Stimulated activated CD4-positive, alpha-beta T cell treated with anti-CD3 and anti-CD28 coated beads, Interleukin-1b, Interleukin-23, amount 100 ng/mL, for 48 hours (primary cell): ENCODE measurements around the gene IRS1.
"Not testable (repeated sequence)": the region's sequence is repeated elsewhere in the genome, so short reads cannot be mapped to it uniquely, and the experiment has no call there.

Experiments
- DNase-seq: peaks from one replicate; pipeline ENCODE4 v3.0.0-alpha.2; 2020

Gene IRS1, protein sequence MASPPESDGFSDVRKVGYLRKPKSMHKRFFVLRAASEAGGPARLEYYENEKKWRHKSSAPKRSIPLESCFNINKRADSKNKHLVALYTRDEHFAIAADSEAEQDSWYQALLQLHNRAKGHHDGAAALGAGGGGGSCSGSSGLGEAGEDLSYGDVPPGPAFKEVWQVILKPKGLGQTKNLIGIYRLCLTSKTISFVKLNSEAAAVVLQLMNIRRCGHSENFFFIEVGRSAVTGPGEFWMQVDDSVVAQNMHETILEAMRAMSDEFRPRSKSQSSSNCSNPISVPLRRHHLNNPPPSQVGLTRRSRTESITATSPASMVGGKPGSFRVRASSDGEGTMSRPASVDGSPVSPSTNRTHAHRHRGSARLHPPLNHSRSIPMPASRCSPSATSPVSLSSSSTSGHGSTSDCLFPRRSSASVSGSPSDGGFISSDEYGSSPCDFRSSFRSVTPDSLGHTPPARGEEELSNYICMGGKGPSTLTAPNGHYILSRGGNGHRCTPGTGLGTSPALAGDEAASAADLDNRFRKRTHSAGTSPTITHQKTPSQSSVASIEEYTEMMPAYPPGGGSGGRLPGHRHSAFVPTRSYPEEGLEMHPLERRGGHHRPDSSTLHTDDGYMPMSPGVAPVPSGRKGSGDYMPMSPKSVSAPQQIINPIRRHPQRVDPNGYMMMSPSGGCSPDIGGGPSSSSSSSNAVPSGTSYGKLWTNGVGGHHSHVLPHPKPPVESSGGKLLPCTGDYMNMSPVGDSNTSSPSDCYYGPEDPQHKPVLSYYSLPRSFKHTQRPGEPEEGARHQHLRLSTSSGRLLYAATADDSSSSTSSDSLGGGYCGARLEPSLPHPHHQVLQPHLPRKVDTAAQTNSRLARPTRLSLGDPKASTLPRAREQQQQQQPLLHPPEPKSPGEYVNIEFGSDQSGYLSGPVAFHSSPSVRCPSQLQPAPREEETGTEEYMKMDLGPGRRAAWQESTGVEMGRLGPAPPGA (N-terminal part only)

GRCh38 chr2:226799211-226799975 lies at the start of gene IRS1:
IRS1 (minus strand) TSS chr2:226799820; CDS start chr2:226798738, 1,082 bp downstream.
- peak; percentile 62 for DNase-seq

DNA sequence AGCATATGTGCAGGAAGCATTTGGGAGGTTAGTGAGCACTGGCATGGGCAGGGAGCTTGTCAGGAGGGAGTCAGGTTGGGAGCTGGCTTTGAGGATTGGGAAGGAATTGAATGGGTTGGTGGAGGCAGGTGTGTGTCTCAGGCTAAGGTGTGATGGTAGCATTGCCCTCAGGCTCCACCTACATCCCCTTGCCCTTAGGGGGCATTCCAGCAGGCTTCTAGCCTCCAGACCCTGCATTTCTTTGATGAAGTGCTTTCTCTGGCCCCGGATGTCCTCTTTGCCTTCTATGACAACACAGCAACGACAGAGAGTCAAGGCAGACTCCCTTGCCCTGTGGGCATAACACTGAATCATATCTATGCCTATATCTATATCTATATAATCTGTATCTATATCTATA lies 49.7 kb upstream of the IRS1 start:
- DNase-seq: no peak

DNA sequence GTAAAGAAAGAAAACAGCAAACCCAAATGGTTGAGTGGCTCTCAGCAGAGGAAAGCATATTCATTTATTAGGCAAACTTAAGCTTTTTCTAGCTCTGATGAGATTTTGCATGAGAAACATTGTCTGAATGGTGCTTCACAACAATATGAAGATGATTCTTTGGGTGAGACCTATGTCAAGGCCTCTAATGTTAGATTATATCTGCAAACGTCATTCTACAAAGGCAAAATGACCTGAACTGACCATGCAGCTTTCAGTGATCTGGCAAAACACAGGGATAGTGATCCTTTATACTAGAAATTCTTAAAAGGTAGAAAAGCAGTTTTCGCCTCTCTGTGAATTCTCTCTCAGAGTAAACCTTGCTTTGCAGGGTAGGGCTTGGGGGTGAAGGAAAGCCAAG lies 47.9 kb upstream of the IRS1 start:
- DNase-seq: no peak

DNA sequence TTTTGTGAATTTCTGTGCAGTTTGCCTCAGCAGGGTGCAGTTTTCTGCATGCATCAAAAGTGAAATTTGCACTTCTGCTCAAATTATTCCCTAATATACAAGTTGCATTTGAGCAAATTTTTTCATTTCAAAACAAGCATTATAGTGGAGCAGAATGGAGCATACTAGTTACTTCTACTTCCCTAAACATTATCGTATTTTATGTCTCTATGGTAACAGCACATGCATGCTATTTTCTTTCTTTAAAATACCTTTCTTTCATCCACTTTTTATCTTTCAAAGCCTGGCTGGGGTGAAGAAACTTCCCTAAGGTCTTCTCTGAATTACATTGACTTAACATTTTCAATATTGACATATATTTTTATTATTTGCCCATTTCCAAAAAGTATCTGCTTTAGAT lies 47.5 kb upstream of the IRS1 start:
- no peak for DNase-seq

DNA sequence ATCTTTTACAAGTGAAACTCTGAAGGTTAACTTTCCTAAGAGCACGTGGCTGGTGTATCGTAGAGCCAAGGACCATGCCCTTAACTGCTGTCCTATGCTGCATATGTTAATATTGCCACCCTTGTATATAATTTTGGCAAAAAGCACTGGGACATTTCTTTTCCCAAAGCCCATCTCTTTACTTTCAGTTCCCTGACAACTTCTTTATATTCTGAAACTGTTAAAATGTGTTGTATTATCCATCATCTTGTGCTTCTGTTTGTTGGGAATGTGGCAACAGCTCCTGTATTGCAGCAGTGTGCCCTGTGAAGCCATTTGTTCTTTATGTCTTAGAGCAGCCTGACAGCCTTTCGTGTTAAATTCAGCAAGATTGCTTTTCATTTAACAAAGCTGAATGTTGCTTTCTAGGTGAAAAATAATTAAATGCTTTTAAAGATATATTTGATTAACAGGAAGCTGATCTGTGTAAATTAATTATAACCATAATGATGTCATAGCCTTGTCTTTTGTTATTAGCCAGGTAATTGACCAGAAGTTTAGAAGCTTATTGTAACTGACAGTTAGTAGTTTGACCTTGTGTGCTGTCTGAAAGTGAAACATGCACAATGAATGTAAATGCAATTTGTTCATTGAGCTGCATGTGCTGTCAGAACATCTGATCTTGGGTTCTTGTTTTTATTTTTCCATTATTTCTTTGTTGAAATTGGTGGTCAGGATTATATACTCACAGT lies 45.9 kb upstream of the IRS1 start:
- no peak for DNase-seq

DNA sequence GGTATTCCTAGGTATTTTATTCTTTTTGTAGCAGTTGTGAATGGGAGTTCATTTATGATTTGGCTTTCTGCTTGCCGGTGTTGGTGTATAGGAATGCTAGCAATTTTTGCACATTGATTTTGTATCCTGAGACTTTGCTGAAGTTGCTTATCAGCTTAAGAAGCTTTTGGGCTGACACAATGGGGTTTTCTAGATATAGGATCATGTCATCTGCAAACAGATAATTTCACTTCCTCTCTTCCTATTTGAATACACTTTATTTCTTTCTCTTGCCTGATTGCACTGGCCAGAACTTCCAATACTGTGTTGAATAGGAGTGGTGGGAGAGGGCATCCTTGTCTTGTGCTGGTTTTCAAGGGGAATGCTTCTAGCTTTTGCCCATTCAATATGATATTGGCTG lies 43.4 kb upstream of the IRS1 start:
- DNase-seq: not testable (repeated sequence)

GRCh38 chr2:226839951-226840350 lies 40.3 kb upstream of the IRS1 start:
- DNase-seq: no peak

GRCh38 chr2:226839161-226839560 lies 39.5 kb upstream of the IRS1 start:
- DNase-seq: no peak

DNA sequence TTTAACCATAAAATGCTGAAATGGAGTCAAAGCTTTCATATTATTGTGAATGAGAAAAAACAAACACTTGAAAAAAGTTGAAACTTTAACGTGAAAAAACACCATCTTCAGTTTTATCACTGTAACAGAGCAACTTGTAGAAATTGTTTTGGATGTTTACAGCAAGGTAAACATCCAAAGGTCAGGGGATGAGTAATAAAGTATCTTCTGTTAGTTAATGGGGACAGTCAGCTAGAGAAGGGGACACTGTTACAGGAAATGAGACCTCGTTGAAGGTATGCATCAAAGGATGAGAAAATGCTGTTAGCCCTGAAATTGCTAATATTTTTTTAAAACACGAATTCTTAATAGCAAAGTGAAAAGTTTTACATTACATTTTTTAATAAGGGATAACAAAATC lies 39.1 kb upstream of the IRS1 start:
- DNase-seq: no peak

GRCh38 chr2:226837787-226838603 lies 38.4 kb upstream of the IRS1 start:
- DNase-seq: no peak

DNA sequence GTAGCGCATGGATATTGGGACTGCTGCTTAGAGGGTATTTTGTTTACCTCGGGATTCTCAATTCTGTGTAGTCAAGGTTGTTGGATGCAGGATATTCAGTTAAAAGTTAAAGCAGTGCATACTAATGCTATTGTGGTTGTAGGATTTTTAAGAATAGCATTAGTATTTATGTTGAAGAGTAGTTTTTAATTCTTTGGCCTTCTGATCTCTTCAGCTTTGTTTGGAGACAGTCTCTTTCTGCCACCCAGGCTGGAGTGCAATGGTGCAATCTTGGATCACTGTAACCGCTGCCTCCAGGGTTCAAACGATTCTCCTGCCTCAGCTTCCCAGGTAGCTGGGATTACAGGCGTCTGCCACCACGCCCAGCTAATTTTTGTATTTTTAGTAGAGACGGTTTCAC lies 37.7 kb upstream of the IRS1 start:
- no peak for DNase-seq

DNA sequence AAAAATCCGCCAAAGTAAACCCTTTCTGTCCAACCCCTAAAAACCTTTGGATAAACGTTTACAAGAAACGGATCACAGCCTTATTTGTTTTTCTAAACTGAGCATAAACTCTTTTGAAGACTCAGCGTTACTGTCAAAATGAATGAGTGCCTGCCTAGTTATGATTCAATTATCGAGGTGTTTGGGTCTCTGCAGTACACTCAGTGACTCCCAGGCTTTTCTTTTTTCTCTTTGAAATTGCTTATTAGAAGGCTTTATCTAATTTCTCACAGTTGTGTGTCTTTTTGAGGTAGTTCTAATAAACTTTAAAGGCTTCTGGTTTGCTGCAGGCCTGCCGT lies 36.9 kb upstream of the IRS1 start:
- DNase-seq: no peak

- DNase-seq: peak; percentile 95
Observed at GRCh38 chr2:226835796-226836547, 36.4 kb upstream of the IRS1 start, which contains the start of gene RHBDD1. RHBDD1 (plus strand) TSS chr2:226836054; CDS start chr2:226864694, 28,640 bp downstream.

DNA sequence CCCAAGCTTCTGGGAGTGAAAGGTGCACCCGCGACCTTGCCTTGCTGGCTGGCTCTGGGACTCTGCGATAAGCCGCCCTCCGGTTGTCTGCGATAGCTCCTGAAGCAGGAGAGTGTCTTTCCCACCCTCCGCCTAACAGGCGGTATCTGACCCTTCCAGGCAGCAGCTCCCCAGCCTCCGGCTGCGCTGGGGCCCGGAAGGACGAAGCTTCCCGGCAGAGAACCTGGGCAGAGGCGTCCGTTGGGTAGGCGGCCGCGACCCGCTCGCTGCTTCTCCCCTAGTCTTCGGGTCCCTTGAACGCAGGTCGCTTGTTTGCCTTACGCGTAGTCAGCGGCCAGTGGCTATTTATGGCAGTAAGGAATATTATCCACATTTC lies 35.8 kb upstream of the IRS1 start:
- no peak for DNase-seq

- DNase-seq: not testable (repeated sequence)
Observed at GRCh38 chr2:226834880-226835279, 35.3 kb upstream of the IRS1 start.

GRCh38 chr2:226832061-226832460 lies 32.4 kb upstream of the IRS1 start:
- DNase-seq: no peak

GRCh38 chr2:226831266-226831665 lies 31.6 kb upstream of the IRS1 start:
- no peak for DNase-seq

DNA sequence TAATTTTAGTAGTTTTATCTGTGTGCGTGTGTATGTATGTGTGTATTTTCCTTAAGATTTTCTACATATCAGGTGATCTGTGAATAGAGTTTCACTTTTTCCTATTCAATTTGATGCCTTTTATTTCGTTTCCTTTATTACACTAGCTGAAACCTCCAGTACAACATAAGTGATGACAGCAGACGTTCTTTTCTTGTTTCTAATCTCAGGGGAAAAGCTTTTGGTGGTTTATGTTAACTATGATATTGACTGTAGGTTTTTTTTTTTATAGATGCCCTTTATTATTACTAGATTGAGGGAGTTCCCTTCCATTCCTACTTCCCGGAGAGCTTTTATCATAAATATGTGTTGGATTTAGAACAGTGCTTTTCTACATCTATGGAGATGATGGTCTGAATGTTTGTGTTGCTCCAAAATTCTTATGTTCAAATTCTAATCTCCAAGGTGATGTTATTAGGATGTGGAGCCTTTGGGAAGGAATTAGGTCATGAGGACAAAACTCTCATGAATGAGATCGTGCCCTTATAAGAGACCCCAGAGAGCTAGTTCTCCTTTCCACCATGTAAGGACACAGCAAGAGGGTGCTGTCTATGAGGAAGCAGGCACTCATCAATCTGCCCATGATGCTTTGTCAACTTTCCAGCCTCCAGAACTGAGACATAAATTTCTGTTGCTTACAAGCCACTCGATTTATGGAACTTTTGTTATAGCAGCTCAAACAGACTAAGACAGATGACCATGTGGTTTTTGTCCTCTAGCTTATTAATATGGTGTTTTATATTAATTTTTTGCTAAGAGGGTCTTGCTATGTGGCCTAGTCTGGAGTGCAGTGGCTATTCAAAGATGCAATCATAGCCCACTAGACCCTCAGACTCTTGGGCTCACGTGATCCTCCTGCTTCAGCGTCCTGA lies 30.4 kb upstream of the IRS1 start:
- DNase-seq: no peak

DNA sequence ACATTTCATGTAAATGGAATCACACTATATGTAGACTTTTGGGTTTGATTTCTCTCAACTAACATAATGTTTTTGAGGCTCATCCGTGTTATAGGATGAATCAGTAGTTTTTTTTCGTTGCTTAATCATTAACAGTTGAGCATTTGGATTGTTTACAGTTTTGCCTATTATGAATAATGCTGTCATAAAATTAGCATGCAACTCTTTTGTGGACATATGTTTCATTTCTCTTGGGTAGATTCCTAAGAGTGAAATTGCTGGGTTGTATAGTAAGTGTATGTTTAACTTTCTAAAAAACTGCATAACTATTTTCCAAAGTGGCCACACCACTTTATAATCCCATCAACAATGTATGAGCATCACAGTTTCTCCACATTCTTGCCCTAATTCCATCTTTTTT lies 28.6 kb upstream of the IRS1 start:
- no peak for DNase-seq

- no peak for DNase-seq
Observed at GRCh38 chr2:226825056-226825455, 25.4 kb upstream of the IRS1 start.
